GM12878 (cell line): Measurements from ENCODE around the gene OR52I2. TPM values are rescaled to one million over a fixed set of nuclear protein-coding genes. Genes with fewer than 3 reads are reported as not detected.

Experiments used
- ATAC-seq: fragments of 200-7000 bp; cut with Tn5 transposase; 3 replicates; pipeline ENCODE4 v1.9.1; 2020; ENCODE audit warnings: mild to moderate bottlenecking, moderate library complexity
- BruUV-seq: library from RNA; stranded (reverse); fragments of 400-500 nt; replicated peaks from 2 replicates; lab custom pipeline; 2021; lab: Mats Ljungman, UMichigan
- CTCF ChIA-PET: fragments of 300-600 bp; sonication (Branson Sonifier 250); formaldehyde crosslinking; extraction: SDS; loops from one replicate; lab custom pipeline; 2021; ENCODE audit warnings: inconsistent platforms; lab: Yijun Ruan, JAX
- POLR2A ChIA-PET: fragments of 350-600 bp; formaldehyde crosslinking; extraction: SDS; loops from one replicate; lab custom pipeline; 2021; ENCODE audit warnings: inconsistent platforms; lab: Charles Lee
- RAD21 ChIA-PET: fragments of 300-600 bp; sonication (Branson Sonifier 250); formaldehyde crosslinking; loops from one replicate; lab custom pipeline; 2023; ENCODE audit warnings: antibody characterized with exemption; ENCODE audit not compliant: unreplicated experiment; lab: Charles Lee
- SMC1A ChIA-PET: fragments of 300-600 bp; sonication (Branson Sonifier 250); formaldehyde crosslinking; loops from one replicate; lab custom pipeline; 2023; ENCODE audit not compliant: unreplicated experiment, uncharacterized antibody; lab: Charles Lee
- DNase-seq: peaks from one replicate; pipeline ENCODE4 v3.0.0-alpha.2; 2011; ENCODE audit warnings: low read depth, low spot score
- FAIRE-seq: peaks from 3 replicates; lab custom pipeline; 2011; peaks lifted over from hg19 to GRCh38; lab: Jason Lieb, UNC
- H2AFZ ChIP-seq: 2 replicates; pipeline ENCODE4 v1.6.0; 2011; ENCODE audit warnings: low read depth, low read length, control low read depth; ENCODE audit not compliant: control insufficient read depth
- H3K27ac ChIP-seq: 2 replicates; pipeline ENCODE4 v1.5.1; 2011; ENCODE audit warnings: control low read depth; ENCODE audit not compliant: control insufficient read depth, insufficient read depth
- H3K27me3 ChIP-seq, 2 experiments: replicated peaks in 1 of 2; 2 replicates each; pipeline versions ENCODE4 v1.6.0 to v1.6.1; 2011; ENCODE audit warnings: low read length in 1 of 2; ENCODE audit not compliant: control insufficient read depth in 2 of 2, insufficient read depth in 2 of 2
- H3K36me3 ChIP-seq, 2 experiments: 2 replicates each; pipeline ENCODE4 v1.5.1; 2011; ENCODE audit warnings: low read length in 1 of 2; ENCODE audit not compliant: control insufficient read depth in 2 of 2, insufficient read depth in 2 of 2
- H3K4me1 ChIP-seq: 2 replicates; pipeline ENCODE4 v1.6.1; 2011; ENCODE audit warnings: mild to moderate bottlenecking, low read length, moderate library complexity, mixed read lengths; ENCODE audit not compliant: control insufficient read depth, insufficient read depth
- H3K4me2 ChIP-seq: 2 replicates; pipeline ENCODE4 v1.6.0; 2011; ENCODE audit warnings: control low read depth; ENCODE audit not compliant: control insufficient read depth, insufficient read depth
- H3K4me3 ChIP-seq: fragments of 200-600 bp; sonication (generic); 2 replicates; pipeline ENCODE4 v1.5.1; 2016
- H3K79me2 ChIP-seq: 2 replicates; pipeline ENCODE4 v1.6.0; 2011; ENCODE audit warnings: low read length; ENCODE audit not compliant: control insufficient read depth, insufficient read depth
- H3K9ac ChIP-seq: 2 replicates; pipeline ENCODE4 v1.8.0; 2011; ENCODE audit warnings: low read length, control low read depth, mixed read lengths; ENCODE audit not compliant: control insufficient read depth, insufficient read depth
- H3K9me3 ChIP-seq: replicated peaks from 3 replicates; pipeline ENCODE4 v1.5.1; 2011; ENCODE audit warnings: mild to moderate bottlenecking, low read length; ENCODE audit not compliant: control insufficient read depth, insufficient read depth
- H4K20me1 ChIP-seq: 2 replicates; pipeline ENCODE4 v1.6.0; 2011; ENCODE audit not compliant: control insufficient read depth, insufficient read depth
- CBX5 ChIP-seq: sonication (generic); IDR thresholded peaks from 2 replicates; pipeline ENCODE4 v1.6.1; 2016; ENCODE audit warnings: low read depth, moderate library complexity, mild to moderate bottlenecking, inconsistent platforms
- E4F1 ChIP-seq: fragments of 450-650 bp; IDR thresholded peaks from 2 replicates; pipeline ENCODE4 v1.6.1; 2018; ENCODE audit warnings: borderline replicate concordance, mild to moderate bottlenecking; ENCODE audit not compliant: partially characterized antibody
- IRF3 ChIP-seq: fragments of 450-650 bp; IDR thresholded peaks from 2 replicates; pipeline ENCODE4 v1.6.1; 2014; ENCODE audit warnings: mild to moderate bottlenecking
- KAT2A ChIP-seq: conservative IDR thresholded peaks from 2 replicates; pipeline ENCODE4 v1.6.1; 2011; ENCODE audit warnings: low read depth, low read length; ENCODE audit not compliant: control insufficient read depth
- KLF5 ChIP-seq: fragments of 450-650 bp; IDR thresholded peaks from 2 replicates; pipeline ENCODE4 v1.6.1; 2014; ENCODE audit warnings: mild to moderate bottlenecking; ENCODE audit not compliant: partially characterized antibody
- POLR2A ChIP-seq: IDR thresholded peaks from 2 replicates; pipeline ENCODE4 v1.6.1; 2011; ENCODE audit warnings: low read depth, mild to moderate bottlenecking, low read length
- SIN3A ChIP-seq: IDR thresholded peaks from 2 replicates; pipeline ENCODE4 v1.6.1; 2012; ENCODE audit warnings: low read depth, low read length, improper control_type of control experiment
- SIX5 ChIP-seq: IDR thresholded peaks from 2 replicates; pipeline ENCODE4 v1.6.1; 2011; ENCODE audit warnings: mild to moderate bottlenecking, low read depth, low read length, moderate library complexity; ENCODE audit not compliant: severe bottlenecking
- SMC3 ChIP-seq: IDR thresholded peaks from 2 replicates; pipeline ENCODE4 v1.6.1; 2011; ENCODE audit warnings: low read length, improper control_type of control experiment, borderline replicate concordance
- SREBF2 ChIP-seq: IDR thresholded peaks from 2 replicates; pipeline ENCODE4 v1.6.1; 2012; ENCODE audit warnings: mild to moderate bottlenecking, low read length
- SRF ChIP-seq, 2 experiments: IDR thresholded peaks; 2 replicates each; pipeline ENCODE4 v1.6.1; 2011; ENCODE audit warnings: low read depth in 2 of 2, low read length in 2 of 2, mild to moderate bottlenecking in 1 of 2, moderate library complexity in 1 of 2
- ZNF217 ChIP-seq: fragments of 450-650 bp; IDR thresholded peaks from 2 replicates; pipeline ENCODE4 v1.6.1; 2017; ENCODE audit warnings: antibody characterized with exemption, mild to moderate bottlenecking
- ZNF24 ChIP-seq: fragments of 450-650 bp; IDR thresholded peaks from 2 replicates; pipeline ENCODE4 v1.6.1; 2017; ENCODE audit warnings: antibody characterized with exemption, mild to moderate bottlenecking
- ZNF274 ChIP-seq: IDR thresholded peaks from one replicate; pipeline ENCODE4 v1.8.0; 2011; ENCODE audit not compliant: insufficient read length, insufficient read depth
- ZNF592 ChIP-seq: fragments of 450-650 bp; IDR thresholded peaks from 2 replicates; pipeline ENCODE4 v1.6.1; 2017; ENCODE audit warnings: mild to moderate bottlenecking, moderate library complexity
- WGBS: methylation state at CpG from one replicate; pipeline ENCODE4 v1.1.6; 2016; ENCODE audit warnings: low lambda C conversion rate; ENCODE audit not compliant: insufficient replicate concordance, insufficient coverage; ENCODE audit errors: missing lambda C conversion rate; 5-methylcytosine and 5-hydroxymethylcytosine counted together
- in situ Hi-C: fragments of 300-500 bp; cut with MboI; formaldehyde crosslinking; loops from 9 replicates; pipeline ENCODE4 v1.14.3; 2018; ENCODE audit warnings: mixed read lengths
- intact Hi-C: fragments of 100-400 bp; cut with micrococcal nuclease; formaldehyde crosslinking; loops from one replicate; pipeline ENCODE4 v1.14.2; 2022; ENCODE audit not compliant: unreplicated experiment
- polyA plus RNA-seq, 11 experiments: library from polyadenylated mRNA; depleted of rRNA in 4 of 11; unstranded in 6 of 11; stranded (reverse) in 5 of 11; fragments of >200 nt; fragmentation: Nextera tagmentation in 4 of 11; fragmentation: Illumina TruSeq in 1 of 11; extraction: Ambion mirVana in 4 of 11; extraction: Trizol in 1 of 11; gene quantifications; 1 replicate in 1 of 11; 2 replicates in 10 of 11; pipeline versions ENCODE4 v1.2.1 to v1.2.3, GENCODE V29; 2011 to 2016; ENCODE audit warnings: inconsistent platforms in 2 of 11, missing spikeins in 2 of 11, low read depth in 1 of 11
- total RNA-seq, 4 experiments: library from RNA; depleted of rRNA in 3 of 4; stranded (reverse); fragments of >200 nt in 3 of 4; fragmentation: Illumina TruSeq in 1 of 4; extraction: Trizol in 1 of 4; gene quantifications; 2 replicates each; pipeline versions ENCODE4 v1.2.1 to v1.2.3, GENCODE V29; 2013 to 2021

The OR52I2 gene
- total and polyA plus RNA-seq, 10 of the 15 experiments (the other 5 are each of a cell fraction or from before 2014, with no cell fraction given) = 0.04 to 0.05 TPM; not detected in 8

GRCh38 chr11:4546878-4547277, 34.7 kb upstream of the OR52I2 start:
- ATAC-seq = no peak
- no TSS peak for BruUV-seq
- no peaks in the 10 kb centered on the region; a peak in 2 of 4 replicates for H3K27me3 ChIP-seq
- H3K4me3 ChIP-seq = no peak overlapping the region
- ChIA-PET RAD21 (no interaction called here), CTCF (interaction anchor here (0.6 to 1.0 kb wide), 2 partner anchors 360 to 366 kb away, joined by 3 to 4 read pairs; no protein-coding TSS in a partner anchor), POLR2A (no interaction called here), SMC1A (interaction anchor here (1.1 kb wide), 1 partner anchor 45 kb away, joined by 4 read pairs; no protein-coding TSS in a partner anchor)
- 86% methylated on average over 1 of the region's 1 CpG for WGBS
- H3K36me3 ChIP-seq = no peaks in the 10 kb centered on the region
- no peak overlapping the region for H3K9ac ChIP-seq
- H3K4me1 ChIP-seq = no peaks in the 10 kb centered on the region
- intact Hi-C loops = no loop called here
- DNase-seq = no peak
- no peaks in the 10 kb centered on the region for H4K20me1 ChIP-seq
- no peak overlapping the region for H3K4me2 ChIP-seq
- no peaks in the 10 kb centered on the region for H3K9me3 ChIP-seq
- no peak overlapping the region for H3K27ac ChIP-seq
- FAIRE-seq = no peak
- TF ChIP-seq IRF3 (no peak), SREBF2 (no peak), CBX5 (no peak), KLF5 (no peak), SIN3A (no peak), POLR2A (no peak), ZNF217 (no peak), ZNF592 (no peak), ZNF274 (no peak), E4F1 (no peak), SRF (IDR thresholded peaks at IDR 0.05; ENCODE audit: low read depth in 2 of 2, low read length in 2 of 2) (no peak), ZNF24 (no peak), SMC3 (no peak), KAT2A (no peak), SIX5 (no peak)
- H2AFZ ChIP-seq = no peak overlapping the region
- no peaks in the 10 kb centered on the region for H3K79me2 ChIP-seq
- in situ Hi-C loops = no loop called here
